B cell (primary cell): ENCODE results near the gene GALNT4. TPM values are rescaled to one million over a fixed set of nuclear protein-coding genes. Genes with fewer than 3 reads are reported as not detected.

Source experiments
- ATAC-seq: fragments of 200-7000 bp; cut with Tn5 transposase; one replicate; pipeline ENCODE4 v1.10.0; 2021; ENCODE audit warnings: low read depth, mild to moderate bottlenecking, moderate number of reproducible peaks, moderate library complexity
- CTCF ChIA-PET: fragments of 350-600 bp; sonication (Branson Sonifier 250); formaldehyde crosslinking; loops from one replicate; lab custom pipeline; 2021; ENCODE audit warnings: antibody characterized with exemption, inconsistent platforms; lab: Charles Lee
- POLR2A ChIA-PET: fragments of 350-600 bp; sonication (Branson Sonifier 250); formaldehyde crosslinking; loops from one replicate; lab custom pipeline; 2021; ENCODE audit warnings: antibody characterized with exemption; lab: Charles Lee
- DNase-seq: peaks from one replicate; pipeline ENCODE4 v3.0.0; 2013
- H2AFZ ChIP-seq: 2 replicates; pipeline ENCODE4 v1.6.1; 2012; ENCODE audit warnings: mild to moderate bottlenecking, low read depth, low read length; ENCODE audit not compliant: insufficient read depth, poor library complexity, severe bottlenecking
- H3K27ac ChIP-seq, 2 donors: 1 replicate in 1 of 2; 2 replicates in 1 of 2; pipeline ENCODE4 v1.5.1; 2012 to 2013; ENCODE audit warnings: low read length in 2 of 2, mild to moderate bottlenecking in 2 of 2, moderate library complexity in 1 of 2
- H3K27me3 ChIP-seq, 4 experiments: fragments of 200-600 bp in 1 of 4; sonication (generic) in 1 of 4; replicated peaks in 1 of 4; 1 replicate in 2 of 4; 2 replicates in 2 of 4; pipeline versions ENCODE4 v1.6.1 to v1.7.0; 2013 to 2016; ENCODE audit warnings: low read length in 3 of 4, mild to moderate bottlenecking in 2 of 4, mixed read lengths in 1 of 4, moderate library complexity in 1 of 4; ENCODE audit not compliant: insufficient read depth in 4 of 4, control insufficient read depth in 3 of 4; ENCODE audit errors: control extremely low read depth in 1 of 4
- H3K36me3 ChIP-seq, 2 experiments: replicated peaks in 1 of 2; 1 replicate in 1 of 2; 2 replicates in 1 of 2; pipeline versions ENCODE4 v1.6.1 to v1.7.1; 2013; ENCODE audit warnings: low read length in 1 of 2; ENCODE audit not compliant: insufficient read depth in 2 of 2, control insufficient read depth in 1 of 2; ENCODE audit errors: control extremely low read depth in 1 of 2, extremely low read depth in 1 of 2
- H3K4me1 ChIP-seq, 2 donors: fragments of 200-600 bp in 1 of 2; sonication (generic) in 1 of 2; 1 replicate in 1 of 2; 2 replicates in 1 of 2; pipeline versions ENCODE4 v1.5.1 to v1.6.1; 2013 to 2017; ENCODE audit warnings: low read length in 2 of 2; ENCODE audit not compliant: control insufficient read depth in 2 of 2, insufficient read depth in 2 of 2
- H3K4me2 ChIP-seq: replicated peaks from 2 replicates; pipeline ENCODE3; 2012; ENCODE audit warnings: mild to moderate bottlenecking, low read depth, low read length; ENCODE audit not compliant: poor library complexity, severe bottlenecking
- H3K4me3 ChIP-seq, 5 experiments: fragments of 200-600 bp in 1 of 5; sonication (generic) in 1 of 5; 1 replicate in 3 of 5; 2 replicates in 2 of 5; pipeline versions ENCODE4 v1.5.1 to v1.7.0; 2011 to 2016; ENCODE audit warnings: low read length in 4 of 5, mild to moderate bottlenecking in 4 of 5, low read depth in 2 of 5, control low read depth in 1 of 5, moderate library complexity in 1 of 5; ENCODE audit not compliant: insufficient read depth in 1 of 5; ENCODE audit errors: control extremely low read depth in 1 of 5, extremely low read depth in 1 of 5
- H3K79me2 ChIP-seq: fragments of 200-600 bp; sonication (generic); one replicate; pipeline ENCODE4 v1.6.0; 2016; ENCODE audit warnings: low read length; ENCODE audit not compliant: control insufficient read depth, insufficient read depth
- H3K9ac ChIP-seq: fragments of 200-600 bp; sonication (generic); 2 replicates; pipeline ENCODE4 v1.6.1; 2017; ENCODE audit warnings: mild to moderate bottlenecking, low read length, moderate library complexity
- H3K9me3 ChIP-seq, 3 donors: one replicate each; pipeline versions ENCODE4 v1.6.1 to v1.7.1; 2013; ENCODE audit warnings: low read length in 2 of 3; ENCODE audit not compliant: control insufficient read depth in 2 of 3, insufficient read depth in 1 of 3; ENCODE audit errors: control extremely low read depth in 1 of 3
- H4K20me1 ChIP-seq: 2 replicates; pipeline ENCODE4 v1.6.0; 2012; ENCODE audit warnings: mild to moderate bottlenecking, low read length; ENCODE audit not compliant: insufficient read depth, control insufficient read depth, poor library complexity, severe bottlenecking
- H3K27ac Mint-ChIP-seq: one replicate; pipeline ENCODE4 v1.8.0; 2021; ENCODE audit warnings: mixed read lengths
- H3K27me3 Mint-ChIP-seq: one replicate; pipeline ENCODE4 v1.8.0; 2021; ENCODE audit warnings: mixed read lengths
- H3K4me1 Mint-ChIP-seq: one replicate; pipeline ENCODE4 v1.8.0; 2021; ENCODE audit warnings: mixed read lengths
- H3K4me3 Mint-ChIP-seq: one replicate; pipeline ENCODE4 v1.8.0; 2021; ENCODE audit warnings: mixed read lengths
- H3K9me3 Mint-ChIP-seq: one replicate; pipeline ENCODE4 v1.8.0; 2022; ENCODE audit warnings: mixed read lengths; ENCODE audit not compliant: insufficient read depth
- CTCF ChIP-seq: fragments of 200-600 bp; IDR thresholded peaks from one replicate; pipeline ENCODE4 v1.8.0; 2022; ENCODE audit warnings: antibody characterized with exemption, mild to moderate bottlenecking
- EZH2 ChIP-seq: IDR thresholded peaks from 2 replicates; pipeline ENCODE4 v1.6.1; 2012; ENCODE audit warnings: borderline replicate concordance, low read depth, mild to moderate bottlenecking, moderate library complexity, low read length; ENCODE audit not compliant: insufficient read depth, poor library complexity, severe bottlenecking
- WGBS: methylation state at CpG from one replicate; pipeline ENCODE4 v1.1.5; 2013; ENCODE audit warnings: missing lambda C conversion rate; ENCODE audit not compliant: insufficient coverage; 5-methylcytosine and 5-hydroxymethylcytosine counted together
- intact Hi-C: fragments of 100-400 bp; cut with micrococcal nuclease; formaldehyde crosslinking; loops from one replicate; pipeline ENCODE4 v1.10.0; 2022
- polyA plus RNA-seq: library from polyadenylated mRNA; depleted of rRNA; stranded (reverse); fragments of >200 nt; gene quantifications from 2 replicates; pipeline ENCODE4 v1.2.3, GENCODE V29; 2012
- total RNA-seq, 2 donors: library from RNA; stranded (reverse); fragments of 120-200 nt in 1 of 2; gene quantifications; 1 replicate in 1 of 2; 2 replicates in 1 of 2; pipeline versions ENCODE4 v1.2.3 to v1.2.4, GENCODE V29; 2013 to 2022

GALNT4 gene
- total and polyA plus RNA-seq, 2 donors (not counting 1 experiment from before 2014, with no cell fraction given) = 4.9 to 10.3 TPM

GRCh38 chr12:89521364-89522223 is 3.0 kb downstream of the GALNT4 start:
- no peaks in the 10 kb centered on the region for H3K9me3 Mint-ChIP-seq
- no peaks in the 10 kb centered on the region for H3K27me3 Mint-ChIP-seq
- H3K4me3 Mint-ChIP-seq = peak overlapping the region; percentile 58
- ChIA-PET CTCF (interaction anchor here (1.0 to 11.6 kb wide), 6 partner anchors 9 to 1424 kb away, joined by 3 to 181 read pairs (median 6); no protein-coding TSS in a partner anchor), POLR2A (no interaction called here)
- Histone ChIP-seq H3K4me1 (peaks cover 30 to 33% of the 10 kb centered on the region in 2 donors), H3K27me3 (no peaks in the 10 kb centered on the region), H3K27ac (no peak overlapping the region), H3K9me3 (no peaks in the 10 kb centered on the region), H3K4me3 (peak overlapping the region in 1 of 5 experiments; percentile 16), H4K20me1 (peaks cover 28% of the 10 kb centered on the region), H3K9ac (no peak overlapping the region), H2AFZ (no peak overlapping the region), H3K36me3 (no peaks in the 10 kb centered on the region), H3K79me2 (peaks cover 76% of the 10 kb centered on the region), H3K4me2 (peak overlapping the region; percentile 56)
- TF ChIP-seq EZH2 = no peak
- TF ChIP-seq CTCF = no peak
- intact Hi-C loops = no loop called here
- no peak for DNase-seq
- peaks cover 56% of the 10 kb centered on the region for H3K4me1 Mint-ChIP-seq
- 75% methylated on average over 1 of the region's 7 CpGs for WGBS
- H3K27ac Mint-ChIP-seq = no peak overlapping the region
- no peak for ATAC-seq

GRCh38 chr12:89517720-89518119 is 6.9 kb downstream of the GALNT4 start:
- Mint-ChIP-seq H3K27me3 (no peaks in the 10 kb centered on the region), H3K4me1 (peaks cover 32% of the 10 kb centered on the region), H3K27ac (no peak overlapping the region), H3K4me3 (no peak overlapping the region), H3K9me3 (no peaks in the 10 kb centered on the region)
- Histone ChIP-seq H3K4me1 (peaks cover 21 to 29% of the 10 kb centered on the region in 2 donors), H3K27ac (no peak overlapping the region), H3K4me3 (no peak overlapping the region), H3K27me3 (no peaks in the 10 kb centered on the region), H2AFZ (no peak overlapping the region), H3K9ac (no peak overlapping the region), H3K36me3 (no peaks in the 10 kb centered on the region), H3K79me2 (peaks cover 74% of the 10 kb centered on the region), H4K20me1 (peaks cover 12% of the 10 kb centered on the region), H3K4me2 (no peak overlapping the region), H3K9me3 (no peaks in the 10 kb centered on the region)
- ChIA-PET CTCF (interaction anchor here (1.2 kb wide), 1 partner anchor 47 kb away, joined by 3 read pairs; no protein-coding TSS in a partner anchor), POLR2A (no interaction called here)
- ATAC-seq = no peak
- DNase-seq = no peak
- TF ChIP-seq CTCF (no peak), EZH2 (no peak)
- intact Hi-C loops = no loop called here
- no CpG with 5 or more reads among the region's 3 CpGs for WGBS
